ENCODE measurements around the gene CCR2. TPM values are rescaled to one million over a fixed set of nuclear protein-coding genes. Genes with fewer than 3 reads are reported as not detected.

Gene CCR2
- total and polyA plus RNA-seq, 2 of the 4 experiments (the other 2 are of a cell fraction) = not detected

DNA sequence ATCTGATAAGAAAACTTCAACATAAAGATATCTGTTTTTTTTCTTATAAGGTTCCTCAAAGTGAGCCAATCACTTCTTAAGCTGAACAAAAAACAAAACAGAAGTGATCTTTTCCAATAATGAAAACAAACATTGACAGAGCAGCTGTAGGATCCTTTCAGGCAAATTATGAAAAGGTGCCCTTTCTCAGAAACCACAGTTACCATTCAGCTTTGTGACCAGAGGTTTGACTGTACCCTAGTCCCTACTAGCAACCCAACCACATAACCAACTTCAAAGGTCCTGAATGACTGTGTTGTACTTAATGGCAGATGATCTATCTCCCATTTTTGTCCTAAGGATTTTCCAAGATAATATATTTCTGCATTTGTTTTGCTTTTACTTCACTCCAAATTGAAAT lies 39.4 kb upstream of the CCR2 start:
- H3K14ac ChIP-seq (replicated peaks; ENCODE audit: low read depth, low read length) = no peak overlapping the region

More for the DNA sequence above, 39.4 kb upstream of the CCR2 start:
- Histone ChIP-seq H3K4me1 (ENCODE audit: control insufficient read depth, insufficient read depth, low read length) (no peaks in the 10 kb centered on the region), H4K8ac (ENCODE audit: low read depth in 2 of 2, low read length in 2 of 2) (no peak overlapping the region), H2AK5ac (ENCODE audit: low read depth, low read length) (no peak overlapping the region), H3K9me1 (ENCODE audit: insufficient read depth, low read length) (no peaks in the 10 kb centered on the region), H3K36me3 (ENCODE audit: control insufficient read depth, insufficient read depth, low read length) (no peaks in the 10 kb centered on the region), H3K27me3 (ENCODE audit: control insufficient read depth, insufficient read depth, low read length) (peaks cover 11% of the 10 kb centered on the region), H3K23ac (ENCODE audit: low read depth, low read length) (no peak overlapping the region), H3K56ac (ENCODE audit: extremely low read depth, insufficient read depth, low read length) (no peak overlapping the region), H2BK5ac (ENCODE audit: low read depth, low read length, poor library complexity, severe bottlenecking) (no peak overlapping the region), H3K4me3 (ENCODE audit: insufficient read depth, low read depth, low read length) (no peak overlapping the region), H2AK9ac (replicated peaks; ENCODE audit: low read depth, low read length, poor library complexity) (no peak overlapping the region), H3K4ac (ENCODE audit: low read depth, low read length) (no peak overlapping the region), H3K79me1 (ENCODE audit: low read depth in 1 of 2, low read length in 2 of 2) (no peaks in the 10 kb centered on the region), H3K18ac (ENCODE audit: low read depth, low read length) (no peak overlapping the region), H3K9me3 (ENCODE audit: control insufficient read depth, insufficient read depth, low read length) (no peaks in the 10 kb centered on the region; the same call in 1 of the 2 replicates), H4K20me1 (ENCODE audit: insufficient read depth, low read length) (no peaks in the 10 kb centered on the region), H3K4me2 (ENCODE audit: low read depth, low read length) (no peak overlapping the region), H2BK120ac (ENCODE audit: low read depth, low read length) (no peak overlapping the region), H2AFZ (replicated peaks; ENCODE audit: low read length, poor library complexity) (no peak overlapping the region), H2BK20ac (ENCODE audit: low read depth, low read length) (no peak overlapping the region), H2BK15ac (ENCODE audit: low read depth, low read length) (no peak overlapping the region), H4K5ac (ENCODE audit: low read depth, low read length) (no peak overlapping the region), H3K9ac (ENCODE audit: low read depth, low read length) (no peak overlapping the region), H3K27ac (ENCODE audit: insufficient read depth, low read length) (no peak overlapping the region), H4K91ac (ENCODE audit: insufficient read depth, low read depth, low read length) (no peak overlapping the region)
- BruUV-seq (replicated peaks) = no TSS peak
- TF ChIP-seq FOS (IDR thresholded peaks at IDR 0.05; ENCODE audit: low read depth, low read length) = no peak
- no peak for TF ChIP-seq POLR2A (IDR thresholded peaks at IDR 0.05; ENCODE audit: low read depth, low read length)
- TF ChIP-seq MAZ (IDR thresholded peaks at IDR 0.05; ENCODE audit: borderline replicate concordance, low read depth, low read length) = no peak
- no peak for TF ChIP-seq CHD1 (IDR thresholded peaks at IDR 0.05; ENCODE audit: low read depth, low read length)
- TF ChIP-seq NFE2L2 (IDR thresholded peaks at IDR 0.05; ENCODE audit: low read depth, low read length) = no peak
- TF ChIP-seq, protein P1, sequence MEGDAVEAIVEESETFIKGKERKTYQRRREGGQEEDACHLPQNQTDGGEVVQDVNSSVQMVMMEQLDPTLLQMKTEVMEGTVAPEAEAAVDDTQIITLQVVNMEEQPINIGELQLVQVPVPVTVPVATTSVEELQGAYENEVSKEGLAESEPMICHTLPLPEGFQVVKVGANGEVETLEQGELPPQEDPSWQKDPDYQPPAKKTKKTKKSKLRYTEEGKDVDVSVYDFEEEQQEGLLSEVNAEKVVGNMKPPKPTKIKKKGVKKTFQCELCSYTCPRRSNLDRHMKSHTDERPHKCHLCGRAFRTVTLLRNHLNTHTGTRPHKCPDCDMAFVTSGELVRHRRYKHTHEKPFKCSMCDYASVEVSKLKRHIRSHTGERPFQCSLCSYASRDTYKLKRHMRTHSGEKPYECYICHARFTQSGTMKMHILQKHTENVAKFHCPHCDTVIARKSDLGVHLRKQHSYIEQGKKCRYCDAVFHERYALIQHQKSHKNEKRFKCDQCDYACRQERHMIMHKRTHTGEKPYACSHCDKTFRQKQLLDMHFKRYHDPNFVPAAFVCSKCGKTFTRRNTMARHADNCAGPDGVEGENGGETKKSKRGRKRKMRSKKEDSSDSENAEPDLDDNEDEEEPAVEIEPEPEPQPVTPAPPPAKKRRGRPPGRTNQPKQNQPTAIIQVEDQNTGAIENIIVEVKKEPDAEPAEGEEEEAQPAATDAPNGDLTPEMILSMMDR (conservative IDR thresholded peaks at IDR 0.05; ENCODE audit: low read depth, low read length) = no peak
- no peak for TF ChIP-seq MXI1 (IDR thresholded peaks at IDR 0.05; ENCODE audit: borderline replicate concordance, low read depth, low read length)
- TF ChIP-seq, protein P2, sequence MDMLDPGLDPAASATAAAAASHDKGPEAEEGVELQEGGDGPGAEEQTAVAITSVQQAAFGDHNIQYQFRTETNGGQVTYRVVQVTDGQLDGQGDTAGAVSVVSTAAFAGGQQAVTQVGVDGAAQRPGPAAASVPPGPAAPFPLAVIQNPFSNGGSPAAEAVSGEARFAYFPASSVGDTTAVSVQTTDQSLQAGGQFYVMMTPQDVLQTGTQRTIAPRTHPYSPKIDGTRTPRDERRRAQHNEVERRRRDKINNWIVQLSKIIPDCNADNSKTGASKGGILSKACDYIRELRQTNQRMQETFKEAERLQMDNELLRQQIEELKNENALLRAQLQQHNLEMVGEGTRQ (IDR thresholded peaks at IDR 0.05; ENCODE audit: low read depth, low read length) = no peak
- no peak for TF ChIP-seq RCOR1 (IDR thresholded peaks at IDR 0.05; ENCODE audit: insufficient replicate concordance, low read length)
- TF ChIP-seq, protein P3, sequence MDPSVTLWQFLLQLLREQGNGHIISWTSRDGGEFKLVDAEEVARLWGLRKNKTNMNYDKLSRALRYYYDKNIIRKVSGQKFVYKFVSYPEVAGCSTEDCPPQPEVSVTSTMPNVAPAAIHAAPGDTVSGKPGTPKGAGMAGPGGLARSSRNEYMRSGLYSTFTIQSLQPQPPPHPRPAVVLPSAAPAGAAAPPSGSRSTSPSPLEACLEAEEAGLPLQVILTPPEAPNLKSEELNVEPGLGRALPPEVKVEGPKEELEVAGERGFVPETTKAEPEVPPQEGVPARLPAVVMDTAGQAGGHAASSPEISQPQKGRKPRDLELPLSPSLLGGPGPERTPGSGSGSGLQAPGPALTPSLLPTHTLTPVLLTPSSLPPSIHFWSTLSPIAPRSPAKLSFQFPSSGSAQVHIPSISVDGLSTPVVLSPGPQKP (IDR thresholded peaks at IDR 0.05; ENCODE audit: borderline replicate concordance, low read depth, low read length) = no peak
- no peak for TF ChIP-seq RFX5 (IDR thresholded peaks at IDR 0.05; ENCODE audit: low read depth, low read length)
- no peak for TF ChIP-seq RAD21 (IDR thresholded peaks at IDR 0.05; ENCODE audit: low read length)
- TF ChIP-seq BHLHE40 (IDR thresholded peaks at IDR 0.05; ENCODE audit: low read depth, low read length) = no peak
- no peak for TF ChIP-seq CEBPB (IDR thresholded peaks at IDR 0.05; ENCODE audit: low read depth, low read length)
- no peak for TF ChIP-seq SMC3 (IDR thresholded peaks at IDR 0.05; ENCODE audit: low read depth, low read length)
- no peak for TF ChIP-seq MAFK (IDR thresholded peaks at IDR 0.05; ENCODE audit: low read depth, low read length)
- in situ Hi-C loops (cut with MboI; ENCODE audit: low sequenced_read_pairs) (no loop called here), intact Hi-C loops (cut with micrococcal nuclease) (no loop called here), dilution Hi-C loops (cut with HindIII; ENCODE audit: low sequenced_read_pairs, unreplicated experiment) (no loop called here)
- ChIA-PET CTCF (interaction anchor here (1.0 kb wide), 1 partner anchor 10 kb away, joined by 4 read pairs; no protein-coding TSS in a partner anchor), POLR2A (ENCODE audit: unreplicated experiment) (no interaction called here)
- DNase-seq (no peak), ATAC-seq (ENCODE audit: low read depth) (no peak)
